Stimulated activated CD8-positive, alpha-beta memory T cell treated with anti-CD3 and anti-CD28 coated beads, Interleukin-12 subunit alpha, Interleukin-12 subunit beta, amount 100 ng/mL, for 24 hours (primary cell): Measurements from ENCODE around the gene PRAMEF5.
"Not testable (repeated sequence)": the region's sequence is repeated elsewhere in the genome, so short reads cannot be mapped to it uniquely, and the experiment has no call there.

ENCODE experiments used
- DNase-seq: peaks from one replicate; pipeline ENCODE4 v3.0.0-alpha.2; 2020; ENCODE audit errors: extremely low read depth

Gene PRAMEF5

GRCh38 chr1:13253898-13254297, at the start of gene PRAMEF5:
Gene PRAMEF5 (plus strand): TSS chr1:13254198. CDS start chr1:13259269, 5,071 bp downstream.
- DNase-seq = not testable (repeated sequence)

GRCh38 chr1:13208712-13209111, 45.3 kb upstream of the PRAMEF5 start:
- DNase-seq = not testable (repeated sequence)

GRCh38 chr1:13216619-13217018, 37.4 kb upstream of the PRAMEF5 start:
- not testable (repeated sequence) for DNase-seq

- DNase-seq = not testable (repeated sequence)
Measured at GRCh38 chr1:13219203-13219602, 34.8 kb upstream of the PRAMEF5 start.

GRCh38 chr1:13222788-13223187, 31.2 kb upstream of the PRAMEF5 start:
- not testable (repeated sequence) for DNase-seq

- DNase-seq = no peak
Measured at GRCh38 chr1:13224480-13225060, 29.4 kb upstream of the PRAMEF5 start.

- not testable (repeated sequence) for DNase-seq
Measured at GRCh38 chr1:13225675-13226204, 28.3 kb upstream of the PRAMEF5 start, which contains the start of gene PRAMEF18. Gene PRAMEF18 (minus strand): TSS chr1:13226154. CDS start chr1:13226106, 48 bp downstream.

- not testable (repeated sequence) for DNase-seq
Measured at GRCh38 chr1:13227271-13228055, 26.5 kb upstream of the PRAMEF5 start.

- peak; percentile 9 for DNase-seq
Measured at GRCh38 chr1:13228343-13228781, 25.6 kb upstream of the PRAMEF5 start.

GRCh38 chr1:13230096-13230495, 23.9 kb upstream of the PRAMEF5 start:
- not testable (repeated sequence) for DNase-seq

- not testable (repeated sequence) for DNase-seq
Measured at GRCh38 chr1:13230601-13231000, 23.4 kb upstream of the PRAMEF5 start.

- DNase-seq = not testable (repeated sequence)
Measured at GRCh38 chr1:13231061-13231750, 22.8 kb upstream of the PRAMEF5 start.

GRCh38 chr1:13232056-13232455, 21.9 kb upstream of the PRAMEF5 start:
- not testable (repeated sequence) for DNase-seq

GRCh38 chr1:13234057-13234456, 19.9 kb upstream of the PRAMEF5 start:
- DNase-seq = not testable (repeated sequence)

GRCh38 chr1:13237572-13237971, 16.4 kb upstream of the PRAMEF5 start:
- not testable (repeated sequence) for DNase-seq

- not testable (repeated sequence) for DNase-seq
Measured at GRCh38 chr1:13239633-13240032, 14.4 kb upstream of the PRAMEF5 start.

- not testable (repeated sequence) for DNase-seq
Measured at GRCh38 chr1:13243536-13244263, 10.3 kb upstream of the PRAMEF5 start.

- not testable (repeated sequence) for DNase-seq
Measured at GRCh38 chr1:13245841-13246553, 8.0 kb upstream of the PRAMEF5 start.

GRCh38 chr1:13246554-13246871, 7.5 kb upstream of the PRAMEF5 start:
- DNase-seq = not testable (repeated sequence)

GRCh38 chr1:13247122-13247521, 6.9 kb upstream of the PRAMEF5 start:
- DNase-seq = not testable (repeated sequence)

GRCh38 chr1:13265124-13265523, 11.1 kb downstream of the PRAMEF5 start:
- DNase-seq = not testable (repeated sequence)
